GM12878 (cell line): Measurements from ENCODE around the gene SMIM35. TPM values are rescaled to one million over a fixed set of nuclear protein-coding genes. Genes with fewer than 3 reads are reported as not detected.

Experiments
- ATAC-seq: fragments of 200-7000 bp; cut with Tn5 transposase; 3 replicates; pipeline ENCODE4 v1.9.1; 2020; ENCODE audit warnings: mild to moderate bottlenecking, moderate library complexity
- BruUV-seq: library from RNA; stranded (reverse); fragments of 400-500 nt; replicated peaks from 2 replicates; lab custom pipeline; 2021; lab: Mats Ljungman, UMichigan
- CTCF ChIA-PET: fragments of 300-600 bp; sonication (Branson Sonifier 250); formaldehyde crosslinking; extraction: SDS; loops from one replicate; lab custom pipeline; 2021; ENCODE audit warnings: inconsistent platforms; lab: Yijun Ruan, JAX
- POLR2A ChIA-PET: fragments of 350-600 bp; formaldehyde crosslinking; extraction: SDS; loops from one replicate; lab custom pipeline; 2021; ENCODE audit warnings: inconsistent platforms; lab: Charles Lee
- RAD21 ChIA-PET: fragments of 300-600 bp; sonication (Branson Sonifier 250); formaldehyde crosslinking; loops from one replicate; lab custom pipeline; 2023; ENCODE audit warnings: antibody characterized with exemption; ENCODE audit not compliant: unreplicated experiment; lab: Charles Lee
- SMC1A ChIA-PET: fragments of 300-600 bp; sonication (Branson Sonifier 250); formaldehyde crosslinking; loops from one replicate; lab custom pipeline; 2023; ENCODE audit not compliant: unreplicated experiment, uncharacterized antibody; lab: Charles Lee
- DNase-seq: peaks from one replicate; pipeline ENCODE4 v3.0.0-alpha.2; 2011; ENCODE audit warnings: low read depth, low spot score
- FAIRE-seq: peaks from 3 replicates; lab custom pipeline; 2011; peaks lifted over from hg19 to GRCh38; lab: Jason Lieb, UNC
- H2AFZ ChIP-seq: 2 replicates; pipeline ENCODE4 v1.6.0; 2011; ENCODE audit warnings: low read depth, low read length, control low read depth; ENCODE audit not compliant: control insufficient read depth
- H3K27ac ChIP-seq: 2 replicates; pipeline ENCODE4 v1.5.1; 2011; ENCODE audit warnings: control low read depth; ENCODE audit not compliant: control insufficient read depth, insufficient read depth
- H3K27me3 ChIP-seq, 2 experiments: replicated peaks in 1 of 2; 2 replicates each; pipeline versions ENCODE4 v1.6.0 to v1.6.1; 2011; ENCODE audit warnings: low read length in 1 of 2; ENCODE audit not compliant: control insufficient read depth in 2 of 2, insufficient read depth in 2 of 2
- H3K36me3 ChIP-seq, 2 experiments: 2 replicates each; pipeline ENCODE4 v1.5.1; 2011; ENCODE audit warnings: low read length in 1 of 2; ENCODE audit not compliant: control insufficient read depth in 2 of 2, insufficient read depth in 2 of 2
- H3K4me1 ChIP-seq: 2 replicates; pipeline ENCODE4 v1.6.1; 2011; ENCODE audit warnings: mild to moderate bottlenecking, low read length, moderate library complexity, mixed read lengths; ENCODE audit not compliant: control insufficient read depth, insufficient read depth
- H3K4me2 ChIP-seq: 2 replicates; pipeline ENCODE4 v1.6.0; 2011; ENCODE audit warnings: control low read depth; ENCODE audit not compliant: control insufficient read depth, insufficient read depth
- H3K4me3 ChIP-seq: fragments of 200-600 bp; sonication (generic); 2 replicates; pipeline ENCODE4 v1.5.1; 2016
- H3K79me2 ChIP-seq: 2 replicates; pipeline ENCODE4 v1.6.0; 2011; ENCODE audit warnings: low read length; ENCODE audit not compliant: control insufficient read depth, insufficient read depth
- H3K9ac ChIP-seq: 2 replicates; pipeline ENCODE4 v1.8.0; 2011; ENCODE audit warnings: low read length, control low read depth, mixed read lengths; ENCODE audit not compliant: control insufficient read depth, insufficient read depth
- H3K9me3 ChIP-seq: replicated peaks from 3 replicates; pipeline ENCODE4 v1.5.1; 2011; ENCODE audit warnings: mild to moderate bottlenecking, low read length; ENCODE audit not compliant: control insufficient read depth, insufficient read depth
- H4K20me1 ChIP-seq: 2 replicates; pipeline ENCODE4 v1.6.0; 2011; ENCODE audit not compliant: control insufficient read depth, insufficient read depth
- ATF3 ChIP-seq: IDR thresholded peaks from 2 replicates; pipeline ENCODE4 v1.6.1; 2011; ENCODE audit warnings: low read depth, mild to moderate bottlenecking, low read length, moderate library complexity, borderline replicate concordance; ENCODE audit errors: extremely low read depth
- BHLHE40 ChIP-seq, 2 experiments: fragments of 450-650 bp in 1 of 2; IDR thresholded peaks; 2 replicates each; pipeline ENCODE4 v1.6.1; 2011 to 2017; ENCODE audit warnings: low read depth in 2 of 2, borderline replicate concordance in 1 of 2, improper control_type of control experiment in 1 of 2, low read length in 1 of 2, mild to moderate bottlenecking in 1 of 2
- KLF5 ChIP-seq: fragments of 450-650 bp; IDR thresholded peaks from 2 replicates; pipeline ENCODE4 v1.6.1; 2014; ENCODE audit warnings: mild to moderate bottlenecking; ENCODE audit not compliant: partially characterized antibody
- POLR2A ChIP-seq: IDR thresholded peaks from 2 replicates; pipeline ENCODE4 v1.6.1; 2011; ENCODE audit warnings: low read depth, mild to moderate bottlenecking, low read length
- ZNF592 ChIP-seq: fragments of 450-650 bp; IDR thresholded peaks from 2 replicates; pipeline ENCODE4 v1.6.1; 2017; ENCODE audit warnings: mild to moderate bottlenecking, moderate library complexity
- WGBS: methylation state at CpG from one replicate; pipeline ENCODE4 v1.1.6; 2016; ENCODE audit warnings: low lambda C conversion rate; ENCODE audit not compliant: insufficient replicate concordance, insufficient coverage; ENCODE audit errors: missing lambda C conversion rate; 5-methylcytosine and 5-hydroxymethylcytosine counted together
- in situ Hi-C: fragments of 300-500 bp; cut with MboI; formaldehyde crosslinking; loops from 9 replicates; pipeline ENCODE4 v1.14.3; 2018; ENCODE audit warnings: mixed read lengths
- intact Hi-C: fragments of 100-400 bp; cut with micrococcal nuclease; formaldehyde crosslinking; loops from one replicate; pipeline ENCODE4 v1.14.2; 2022; ENCODE audit not compliant: unreplicated experiment
- polyA plus RNA-seq, 11 experiments: library from polyadenylated mRNA; depleted of rRNA in 4 of 11; unstranded in 6 of 11; stranded (reverse) in 5 of 11; fragments of >200 nt; fragmentation: Nextera tagmentation in 4 of 11; fragmentation: Illumina TruSeq in 1 of 11; extraction: Ambion mirVana in 4 of 11; extraction: Trizol in 1 of 11; gene quantifications; 1 replicate in 1 of 11; 2 replicates in 10 of 11; pipeline versions ENCODE4 v1.2.1 to v1.2.3, GENCODE V29; 2011 to 2016; ENCODE audit warnings: inconsistent platforms in 2 of 11, missing spikeins in 2 of 11, low read depth in 1 of 11
- total RNA-seq, 4 experiments: library from RNA; depleted of rRNA in 3 of 4; stranded (reverse); fragments of >200 nt in 3 of 4; fragmentation: Illumina TruSeq in 1 of 4; extraction: Trizol in 1 of 4; gene quantifications; 2 replicates each; pipeline versions ENCODE4 v1.2.1 to v1.2.3, GENCODE V29; 2013 to 2021

Gene SMIM35
- total and polyA plus RNA-seq, 10 of the 15 experiments (the other 5 are each of a cell fraction or from before 2014, with no cell fraction given), result 0.02 to 1.1 (median 0.05) TPM; not detected in 5

- TF ChIP-seq ZNF592 (0 out of 2 replicates have a peak, but pooled peaks have one; percentile 7), BHLHE40 (IDR thresholded peaks at IDR 0.05; ENCODE audit: borderline replicate concordance in 1 of 2, low read depth in 2 of 2, low read length in 1 of 2) (peak in 1 of 2 experiments; percentile 65; a peak in 2 of 4 replicates), ATF3 (no peak)
These were observed 88.8 kb downstream of the SMIM35 start (continued) for GRCh38 chr11:117997823-117998579.

- TF ChIP-seq POLR2A (0 out of 2 replicates have a peak, but pooled peaks have one; percentile 5), KLF5 (no peak)
- TF ChIP-seq, all 136 proteins: peak for 1
- SMC1A ChIA-PET, result interaction anchor here (0.7 to 19.0 kb wide), 16 partner anchors 3 to 180 kb away, joined by 3 to 280 read pairs (median 6); partner anchors contain the start of gene IL10RA
- H3K27me3 ChIP-seq, result no peaks in the 10 kb centered on the region
- intact Hi-C loops, result no loop called here
- POLR2A ChIA-PET, result interaction anchor here (0.8 to 9.7 kb wide), 8 partner anchors 9 to 182 kb away, joined by 3 to 110 read pairs (median 3); partner anchors contain the start of gene IL10RA
- ATAC-seq (no peak), DNase-seq (no peak), FAIRE-seq (no peak)
- peaks cover 52% of the 10 kb centered on the region for H3K4me1 ChIP-seq
- no peak overlapping the region for H2AFZ ChIP-seq
- no peak overlapping the region for H3K9ac ChIP-seq
- H3K79me2 ChIP-seq, result no peaks in the 10 kb centered on the region
- WGBS, result 55% methylated on average over 2 of the region's 2 CpGs
- H3K9me3 ChIP-seq, result peaks cover 2% of the 10 kb centered on the region; the same call in 2 of the 3 replicates
- peaks cover 23 to 27% of the 10 kb centered on the region in 2 experiments for H3K36me3 ChIP-seq
- H3K4me3 ChIP-seq, result peak overlapping the region; percentile 6; the same call in 1 of the 2 replicates
- peak overlapping the region; percentile 75 for H3K4me2 ChIP-seq
- H3K27ac ChIP-seq, result peak overlapping the region; percentile 73
- no peaks in the 10 kb centered on the region for H4K20me1 ChIP-seq
- BruUV-seq, result no TSS peak
- CTCF ChIA-PET, result interaction anchor here (0.6 to 3.9 kb wide), 8 partner anchors 10 to 153 kb away, joined by 3 to 35 read pairs (median 4); partner anchors contain the start of gene IL10RA
- in situ Hi-C loops, result no loop called here
- RAD21 ChIA-PET, result interaction anchor here (1.1 to 3.2 kb wide), 6 partner anchors 10 to 190 kb away, joined by 3 to 37 read pairs (median 5); partner anchors contain the start of gene IL10RA
These were observed 89.4 kb downstream of the SMIM35 start for GRCh38 chr11:117997406-117997805.
